K562 (cell line): ENCODE data around the gene FASN. TPM values are rescaled to one million over a fixed set of nuclear protein-coding genes. Genes with fewer than 3 reads are reported as not detected.

Experiments used
- E2F4 ChIP-seq: sonication (generic); formaldehyde crosslinking; IDR thresholded peaks from 2 replicates; pipeline ENCODE4 v1.8.0; 2022; ENCODE audit warnings: mild to moderate bottlenecking, low read depth, missing genetic modification reagents
- ELK3 ChIP-seq: fragments of 450-650 bp; formaldehyde crosslinking; IDR thresholded peaks from 2 replicates; pipeline ENCODE4 v1.4.0; 2020; ENCODE audit warnings: mild to moderate bottlenecking
- FIP1L1 ChIP-seq: fragments of 200-400 bp; formaldehyde crosslinking; IDR thresholded peaks from 2 replicates; pipeline ENCODE4 v1.6.1; 2018; ENCODE audit warnings: mild to moderate bottlenecking, low read depth, low read length; ENCODE audit not compliant: poor library complexity, severe bottlenecking
- PCBP1 ChIP-seq: fragments of 200-400 bp; formaldehyde crosslinking; IDR thresholded peaks from 2 replicates; pipeline ENCODE4 v1.6.1; 2018; ENCODE audit warnings: mild to moderate bottlenecking, low read depth, low read length; ENCODE audit not compliant: poor library complexity, severe bottlenecking
- POLR2G ChIP-seq: fragments of 200-400 bp; formaldehyde crosslinking; IDR thresholded peaks from 2 replicates; pipeline ENCODE4 v1.6.1; 2017; ENCODE audit warnings: low read depth, mild to moderate bottlenecking, antibody characterized with exemption, low read length, moderate library complexity
- POU5F1 ChIP-seq: fragments of 150-350 bp; IDR thresholded peaks from 2 replicates; pipeline ENCODE4 v1.6.1; 2014; ENCODE audit warnings: borderline replicate concordance, low read length, low read depth, mild to moderate bottlenecking; ENCODE audit not compliant: partially characterized antibody
- PTRF ChIP-seq: fragments of 450-650 bp; IDR thresholded peaks from 2 replicates; pipeline ENCODE4 v1.6.1; 2016; ENCODE audit warnings: mild to moderate bottlenecking, missing genetic modification characterization, missing compliant biosample characterization
- RBM22 ChIP-seq: fragments of 200-400 bp; formaldehyde crosslinking; IDR thresholded peaks from 2 replicates; pipeline ENCODE4 v1.6.1; 2018; ENCODE audit warnings: low read length, low read depth; ENCODE audit not compliant: poor library complexity, severe bottlenecking
- SRSF9 ChIP-seq: fragments of 200-400 bp; formaldehyde crosslinking; IDR thresholded peaks from 2 replicates; pipeline ENCODE4 v1.6.1; 2017; ENCODE audit warnings: low read depth, low read length, borderline replicate concordance
- U2AF1 ChIP-seq: fragments of 200-400 bp; formaldehyde crosslinking; optimal IDR thresholded peaks from 2 replicates; pipeline ENCODE3; 2017; ENCODE audit warnings: mild to moderate bottlenecking, low read depth, low read length, moderate library complexity
- ZNF212 ChIP-seq: fragments of 450-650 bp; formaldehyde crosslinking; IDR thresholded peaks from 2 replicates; pipeline ENCODE4 v1.4.0; 2020; ENCODE audit warnings: mild to moderate bottlenecking
- ZNF217 ChIP-seq: sonication (generic); formaldehyde crosslinking; IDR thresholded peaks from 2 replicates; pipeline ENCODE4 v1.8.0; 2022; ENCODE audit warnings: mild to moderate bottlenecking, missing genetic modification reagents
- ZNF253 ChIP-seq: fragments of 250-450 bp; sonication (Bioruptor Pico); conservative IDR thresholded peaks from 2 replicates; pipeline ENCODE4 v1.6.1; 2021; ENCODE audit warnings: mild to moderate bottlenecking
- ZNF511 ChIP-seq: sonication (generic); formaldehyde crosslinking; IDR thresholded peaks from 2 replicates; pipeline ENCODE4 v1.8.0; 2022; ENCODE audit warnings: mild to moderate bottlenecking, missing genetic modification reagents
- ZNF609 ChIP-seq: sonication (generic); formaldehyde crosslinking; IDR thresholded peaks from 2 replicates; pipeline ENCODE4 v1.8.1; 2023; ENCODE audit warnings: missing genetic modification reagents, mild to moderate bottlenecking, borderline replicate concordance
- ZNF785 ChIP-seq: fragments of 250-450 bp; sonication (Bioruptor Pico); IDR thresholded peaks from 2 replicates; pipeline ENCODE4 v1.4.0; 2020; ENCODE audit warnings: mild to moderate bottlenecking
- polyA plus RNA-seq, 8 experiments: library from polyadenylated mRNA; depleted of rRNA in 4 of 8; stranded (reverse) in 5 of 8; unstranded in 3 of 8; fragments of >200 nt; fragmentation: Nextera tagmentation in 2 of 8; fragmentation: Illumina TruSeq in 1 of 8; extraction: Ambion mirVana in 2 of 8; extraction: Trizol in 1 of 8; gene quantifications; 2 replicates each; pipeline versions ENCODE4 v1.2.1 to v1.2.3, GENCODE V29; 2011 to 2014; ENCODE audit warnings: inconsistent platforms in 1 of 8, missing spikeins in 1 of 8
- total RNA-seq, 7 experiments: library from RNA; depleted of rRNA in 6 of 7; stranded (reverse); fragments of >200 nt in 6 of 7; fragmentation: Illumina TruSeq in 2 of 7; extraction: Trizol in 2 of 7; gene quantifications; 2 replicates each; pipeline versions ENCODE4 v1.2.1 to v1.2.3, GENCODE V29; 2011 to 2021; ENCODE audit warnings: low replicate concordance in 1 of 7

Gene FASN
- total and polyA plus RNA-seq, 9 of the 15 experiments (the other 6 are each of a cell fraction or from before 2014, with no cell fraction given): 0.15 to 663 (median 49.9) TPM

- TF ChIP-seq ELK3 (CRISPR knock-in tag): no peak
- TF ChIP-seq ZNF217 (CRISPR knock-in tag): no peak
- TF ChIP-seq RBM22: peak; percentile 74
- peak; percentile 68 for TF ChIP-seq PCBP1
- TF ChIP-seq U2AF1: no peak
- no peak for TF ChIP-seq ZNF785 (CRISPR knock-in tag)
- TF ChIP-seq FIP1L1: no peak
- TF ChIP-seq E2F4 (CRISPR knock-in tag): no peak
- no peak for TF ChIP-seq ZNF609 (CRISPR knock-in tag)
- TF ChIP-seq POU5F1: no peak
- TF ChIP-seq ZNF212 (CRISPR knock-in tag): no peak
- no peak for TF ChIP-seq ZNF511 (CRISPR knock-in tag)
- TF ChIP-seq ZNF253: no peak
- TF ChIP-seq SRSF9: no peak
- peak; percentile 72 for TF ChIP-seq POLR2G
- TF ChIP-seq PTRF (tag): no peak
Observed at GRCh38 chr17:82033359-82034085, 64.5 kb downstream of the FASN start (continued).
